ENCODE data around the gene GNG10.
"Not testable (repeated sequence)": the region's sequence is repeated elsewhere in the genome, so short reads cannot be mapped to it uniquely, and the experiment has no call there.

The GNG10 gene

DNA sequence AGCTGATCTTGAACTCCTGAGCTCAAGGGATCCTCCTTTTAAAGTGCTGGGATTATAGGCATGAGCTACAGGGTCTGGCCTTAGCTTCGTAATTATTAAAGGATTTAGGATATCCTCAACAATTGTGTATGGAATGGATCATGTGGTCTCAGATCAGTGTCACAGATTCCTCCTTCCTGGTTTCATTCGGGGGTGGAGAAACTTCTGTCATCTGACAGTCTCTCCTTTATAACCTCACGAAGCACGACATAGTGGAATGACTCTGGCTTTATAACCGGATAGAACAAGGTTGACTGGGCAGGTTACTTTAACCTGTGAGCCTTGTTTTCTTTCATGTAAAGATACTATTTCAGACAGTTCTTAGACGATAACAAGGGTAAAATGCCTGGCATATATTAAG is 4.4 kb upstream of the GNG10 start:
- no peak for DNase-seq

DNA sequence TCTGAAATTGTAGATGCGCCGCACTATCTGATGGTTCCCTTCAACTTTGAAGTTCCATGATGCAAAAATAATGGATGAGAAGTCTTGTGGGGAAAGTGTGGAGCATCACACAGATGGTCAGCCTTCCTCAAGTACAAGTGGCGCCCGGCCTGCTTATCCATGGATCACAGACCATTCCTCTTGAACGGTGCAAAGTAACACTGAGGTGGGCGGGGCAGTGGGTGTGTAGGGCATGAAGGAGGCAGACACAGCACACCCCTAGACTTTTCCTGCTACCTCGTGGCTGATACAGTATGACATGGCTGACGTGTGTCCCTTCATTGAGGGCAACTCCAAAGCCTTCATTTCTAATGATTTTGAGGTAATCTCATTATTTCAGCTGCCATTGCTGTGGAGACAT is 2.5 kb upstream of the GNG10 start:
- DNase-seq = no peak

DNA sequence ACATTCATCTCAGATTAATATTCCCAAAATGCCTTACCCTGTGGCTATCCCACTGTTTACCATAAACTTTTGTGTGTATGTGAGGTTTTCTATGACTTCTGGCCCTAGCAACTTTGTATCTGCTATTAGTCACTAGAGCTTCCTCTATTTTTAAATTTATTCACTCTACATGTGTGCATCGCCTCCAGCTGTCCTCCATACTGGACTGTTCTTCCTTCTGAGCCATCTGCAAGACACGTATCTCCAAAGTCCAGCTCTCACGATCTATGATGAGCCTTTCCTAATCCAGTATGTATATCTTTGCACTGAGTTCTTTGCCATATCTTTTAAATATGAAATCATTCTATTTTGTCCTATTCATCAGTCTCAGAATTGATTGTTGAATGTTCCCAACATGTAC is 1.7 kb upstream of the GNG10 start:
- no peak for DNase-seq

DNA sequence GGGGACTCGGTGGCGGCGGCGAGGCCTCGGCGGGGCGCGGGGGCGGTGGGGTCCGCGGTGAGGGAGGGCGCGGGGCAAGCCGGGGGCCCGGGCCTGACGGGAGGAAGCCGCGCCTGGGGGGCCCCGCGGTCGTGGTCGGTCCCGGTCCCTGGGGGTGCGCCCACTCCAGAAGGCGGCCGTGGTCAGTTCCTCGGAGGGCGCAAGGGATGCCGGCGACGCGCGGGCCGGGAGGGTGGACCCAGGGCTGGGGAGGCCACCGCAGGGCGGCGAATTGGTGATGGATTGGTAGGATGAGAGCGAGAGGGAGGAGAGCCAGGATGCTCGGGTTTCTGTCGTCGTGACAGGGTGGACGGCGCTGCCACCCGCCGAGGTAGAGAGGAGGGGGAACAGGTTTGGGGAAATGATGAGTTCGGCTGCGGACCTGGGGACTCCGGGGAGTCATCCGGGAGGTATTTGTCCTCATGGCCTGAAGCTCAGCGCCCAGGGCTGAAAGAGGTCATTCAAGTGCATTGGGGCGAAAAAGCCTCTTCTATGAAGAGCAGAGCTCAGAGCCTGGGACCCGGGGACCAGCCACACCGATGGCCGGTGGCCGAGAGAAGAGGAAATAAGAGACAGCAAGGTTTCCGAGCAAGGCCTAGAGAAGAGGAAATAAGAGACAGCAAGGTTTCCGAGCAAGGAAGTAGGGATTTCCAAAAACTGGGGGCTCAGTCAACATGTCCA is 557 bp downstream of the GNG10 start:
- DNase-seq = peak; percentile 12 to 21

DNA sequence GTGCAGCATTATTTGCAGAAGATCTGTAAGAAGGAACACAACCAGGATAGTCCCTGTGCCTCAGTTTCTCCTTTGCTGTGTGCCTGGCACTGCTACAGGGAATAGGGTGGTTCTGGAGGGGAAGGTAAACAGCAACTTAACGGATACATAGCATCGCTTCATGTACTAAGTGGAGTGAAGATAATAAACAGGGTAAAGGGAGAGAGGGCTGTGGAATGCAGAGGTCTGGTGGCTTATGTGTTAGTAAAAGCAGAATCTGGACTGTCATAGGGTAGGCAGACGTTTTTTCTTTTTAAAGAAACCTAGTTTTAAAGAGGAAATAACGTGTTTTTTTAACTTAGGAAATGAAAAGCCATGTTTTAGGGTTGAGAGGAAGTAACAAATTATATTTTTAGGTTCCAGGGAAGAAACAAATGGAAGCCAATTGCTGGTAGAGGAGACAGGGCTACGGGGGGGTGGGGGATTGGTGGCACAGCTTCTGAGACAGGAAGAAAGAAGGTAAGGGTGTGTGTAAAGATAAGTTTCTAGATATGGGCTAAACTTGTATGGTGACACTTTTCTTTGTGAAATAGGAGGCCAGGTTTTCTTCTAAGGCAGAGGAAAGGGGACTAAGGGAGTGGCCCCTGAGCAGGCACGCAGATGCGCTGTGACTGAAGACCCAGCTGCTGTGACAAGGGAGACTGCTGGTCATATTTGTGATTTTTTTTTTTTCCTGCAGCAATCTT is 1.3 kb downstream of the GNG10 start:
- DNase-seq = no peak

DNA sequence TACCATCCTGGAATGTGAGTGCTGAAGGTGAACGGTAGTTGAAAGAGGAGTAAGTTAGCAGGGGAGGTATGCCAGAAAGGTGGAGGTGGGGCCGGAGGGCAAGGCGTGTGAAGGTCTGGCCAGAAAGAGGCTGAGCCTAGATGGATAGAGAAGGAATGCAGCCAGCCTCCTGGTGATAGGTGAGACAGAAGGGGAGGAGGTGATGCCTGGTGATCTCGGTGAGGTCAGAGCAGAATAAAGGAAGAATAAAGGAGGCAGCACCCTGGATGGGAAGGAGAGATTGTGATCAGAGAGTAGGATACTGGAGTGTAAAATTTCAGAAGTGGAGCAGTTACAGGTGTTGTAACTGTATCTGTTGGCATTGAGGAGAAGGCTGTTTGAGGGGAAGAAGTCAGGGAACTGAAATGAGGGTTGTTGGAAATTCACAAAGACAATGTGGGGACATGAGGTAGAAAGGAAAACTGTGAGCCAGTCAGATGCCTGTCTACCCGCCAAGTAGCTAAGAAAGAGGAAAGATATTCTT is 2.0 kb downstream of the GNG10 start:
- no peak for DNase-seq

DNA sequence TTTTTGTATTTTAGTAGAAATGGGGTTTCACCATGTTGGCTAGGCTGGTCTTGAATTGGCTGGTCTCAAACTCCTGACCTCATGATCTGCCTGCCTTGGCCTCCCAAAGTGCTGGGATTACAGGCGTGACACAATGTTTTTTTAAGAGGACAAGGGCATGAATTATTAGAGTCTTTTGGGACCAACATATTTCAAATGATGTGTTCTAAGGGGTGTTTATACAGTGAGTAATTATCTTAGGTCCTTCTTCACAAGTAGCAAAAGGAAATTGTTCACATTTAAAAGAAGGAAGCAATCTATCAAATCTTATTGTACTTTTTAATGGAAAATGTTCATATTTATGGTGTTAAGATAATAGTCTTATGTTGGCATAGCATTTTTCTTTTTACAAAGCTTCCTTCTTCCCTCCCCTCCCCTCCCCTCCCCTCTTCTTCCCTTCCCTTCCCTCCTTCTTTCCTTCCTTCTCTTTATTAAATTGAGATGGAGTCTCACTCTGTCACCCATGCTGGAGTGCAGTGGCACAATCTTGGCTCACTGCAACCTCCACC is 6.7 kb downstream of the GNG10 start:
- no peak for DNase-seq

DNA sequence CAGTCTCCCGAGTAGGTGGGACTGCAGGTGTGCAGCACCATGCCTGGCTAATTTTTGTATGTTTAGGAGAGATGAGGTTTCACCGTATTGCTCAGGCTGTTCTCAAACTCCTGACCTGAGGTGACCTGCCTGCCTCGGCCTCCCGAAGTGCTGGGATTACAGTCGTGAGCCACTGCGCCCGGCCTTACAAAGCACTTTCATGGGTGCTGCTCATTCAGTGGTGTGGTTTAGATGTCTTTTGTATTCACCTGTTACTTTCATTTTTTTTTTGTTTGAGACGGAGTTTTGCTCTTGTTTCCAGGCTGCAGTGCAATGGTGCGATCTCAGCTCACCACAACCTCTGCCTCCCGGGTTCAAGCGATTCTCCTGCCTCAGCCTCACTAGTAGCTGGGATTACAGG is 7.2 kb downstream of the GNG10 start:
- DNase-seq = not testable (repeated sequence)

DNA sequence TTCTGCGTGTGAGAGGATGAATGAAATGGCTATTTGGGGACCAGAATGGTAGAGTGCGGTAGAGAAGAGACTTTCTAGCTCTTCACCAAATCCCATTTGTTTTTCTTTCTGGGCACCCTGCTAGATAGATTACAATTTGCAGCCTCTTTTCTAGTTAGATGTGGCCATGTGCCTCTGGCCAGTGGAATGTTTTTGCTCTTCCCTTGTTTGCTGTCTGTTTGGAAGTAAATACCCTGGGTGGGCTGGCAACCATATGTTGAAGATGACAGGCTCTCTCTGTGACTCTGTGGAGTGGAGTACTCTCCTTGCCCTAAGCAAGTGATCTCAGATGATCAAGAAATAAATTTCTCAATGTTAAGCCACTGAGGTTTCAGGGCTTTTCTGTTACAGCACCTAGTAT is 12.9 kb downstream of the GNG10 start:
- DNase-seq = no peak

DNA sequence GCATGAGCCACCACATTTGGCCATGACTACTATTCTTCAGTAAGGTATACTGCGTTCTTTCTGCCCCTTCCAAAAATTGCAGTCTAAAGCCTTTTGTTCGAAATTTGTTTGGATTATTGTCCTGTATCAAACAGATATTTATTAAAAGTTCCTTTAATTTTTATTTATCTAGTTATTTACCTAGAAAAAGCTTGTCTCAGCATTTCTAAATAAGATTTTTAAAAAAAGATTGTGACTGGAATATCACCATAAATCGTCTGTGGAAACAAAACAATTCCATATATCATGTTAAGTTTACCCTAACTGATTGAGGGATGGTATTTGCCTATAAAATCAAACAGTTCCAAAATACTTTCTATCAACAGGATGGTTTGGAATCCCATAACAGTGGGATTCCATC is 14.7 kb downstream of the GNG10 start:
- no peak for DNase-seq

DNA sequence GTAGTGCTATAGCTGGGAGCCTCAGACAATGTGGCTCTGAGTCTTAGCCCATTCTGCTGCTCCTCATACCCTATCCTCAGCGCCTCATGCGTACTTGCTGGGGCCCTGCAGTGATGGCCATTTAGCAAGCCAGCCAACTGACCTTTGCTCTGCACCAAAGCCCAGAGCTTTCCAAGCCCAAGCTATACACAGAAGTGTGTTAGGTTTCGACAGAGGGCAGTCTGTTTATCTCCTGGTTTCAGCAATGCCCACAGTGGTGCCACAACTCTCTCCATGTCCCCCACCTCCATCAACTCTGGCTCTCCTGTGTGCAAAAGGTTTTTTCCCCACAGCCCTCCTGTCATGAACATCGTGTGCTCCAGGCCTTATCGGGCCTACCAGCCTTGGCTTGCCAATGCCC is 16.9 kb downstream of the GNG10 start:
- DNase-seq = no peak

DNA sequence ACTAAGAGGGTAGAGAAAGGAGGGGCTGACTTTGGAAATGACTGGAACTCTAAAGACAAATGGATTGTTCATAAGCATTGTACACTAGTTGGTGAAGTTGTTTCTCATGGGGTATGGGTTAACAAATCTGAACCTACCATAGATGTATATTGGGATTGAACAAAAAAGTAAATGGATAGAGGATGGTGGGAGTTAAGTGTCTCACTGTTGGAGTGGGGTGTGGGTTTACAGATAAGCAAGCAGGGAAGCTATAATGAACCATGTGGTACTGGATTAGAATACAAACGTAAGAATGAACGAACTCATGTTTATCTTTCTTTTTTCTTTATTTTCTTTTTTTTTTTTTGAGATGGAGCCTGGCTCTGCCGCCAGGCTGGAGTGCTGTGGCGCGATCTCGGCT is 17.8 kb downstream of the GNG10 start:
- DNase-seq = no peak

DNA sequence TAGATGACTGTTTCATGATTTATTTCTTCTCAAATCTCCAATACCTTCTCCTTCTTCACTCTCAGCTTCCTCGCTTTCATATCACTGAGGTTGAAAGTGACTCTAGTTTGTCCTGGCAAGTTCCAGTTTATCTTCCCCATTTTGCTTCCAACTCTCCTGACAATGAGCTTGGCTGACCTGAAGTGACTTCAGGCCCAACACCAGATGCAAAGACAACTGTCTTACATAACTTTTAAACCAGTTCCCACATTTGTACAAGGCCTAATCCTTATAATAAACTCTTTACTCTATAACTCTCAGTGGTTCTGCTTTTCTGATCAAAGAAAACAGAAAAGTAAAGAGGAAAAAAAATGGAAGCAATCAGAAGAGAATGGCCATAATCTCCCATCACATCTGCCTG is 22.0 kb downstream of the GNG10 start:
- DNase-seq = no peak

DNA sequence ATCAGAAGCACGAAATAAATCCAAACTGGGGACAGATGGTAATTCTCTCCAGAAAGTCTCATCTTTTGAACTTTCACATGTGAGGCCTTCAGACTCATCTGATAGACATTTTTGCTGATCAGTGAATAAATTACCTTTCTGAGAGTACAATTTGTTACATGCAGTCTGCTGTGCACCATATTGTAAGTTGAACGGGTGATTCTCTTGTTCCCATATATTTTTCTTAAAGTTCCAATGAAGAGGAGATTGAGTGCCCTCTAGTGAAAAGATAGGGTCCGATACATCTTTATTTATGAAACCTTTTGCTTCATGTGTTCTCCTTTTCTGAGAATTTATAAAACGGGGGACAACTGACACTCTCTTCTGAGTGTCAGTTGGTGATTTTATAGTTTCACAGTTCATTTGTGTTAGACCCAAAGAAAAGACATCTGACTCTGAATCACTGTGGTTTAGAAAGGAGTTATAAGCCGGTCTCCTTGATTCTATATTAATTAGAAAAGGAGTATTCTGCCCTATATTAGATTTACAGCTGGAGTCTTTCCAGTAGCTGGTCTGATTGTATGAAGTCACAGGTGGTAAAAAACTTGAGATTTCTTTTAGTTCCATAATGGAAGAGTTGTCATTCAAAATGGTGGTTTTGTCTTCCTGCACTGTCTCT is 30.4 kb downstream of the GNG10 start:
- DNase-seq = no peak

DNA sequence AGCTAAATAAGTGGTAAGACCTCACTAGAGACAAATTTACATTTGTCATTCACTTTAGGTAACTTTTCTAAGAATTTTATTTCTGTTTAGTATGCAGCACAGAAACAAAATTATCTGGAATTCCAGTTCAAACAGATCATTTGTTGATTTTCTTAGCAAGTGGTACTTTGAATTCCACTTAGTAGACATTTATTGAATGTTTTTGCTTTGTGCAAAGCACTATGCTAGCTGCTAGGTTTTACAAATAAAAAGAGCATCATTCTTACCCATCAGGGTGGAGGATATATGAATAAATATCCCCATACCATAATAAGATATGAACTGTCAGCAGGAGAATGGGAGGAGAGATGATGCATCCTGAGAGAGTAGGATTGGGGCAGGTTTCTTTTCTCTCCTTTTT is 35.4 kb downstream of the GNG10 start:
- no peak for DNase-seq

DNA sequence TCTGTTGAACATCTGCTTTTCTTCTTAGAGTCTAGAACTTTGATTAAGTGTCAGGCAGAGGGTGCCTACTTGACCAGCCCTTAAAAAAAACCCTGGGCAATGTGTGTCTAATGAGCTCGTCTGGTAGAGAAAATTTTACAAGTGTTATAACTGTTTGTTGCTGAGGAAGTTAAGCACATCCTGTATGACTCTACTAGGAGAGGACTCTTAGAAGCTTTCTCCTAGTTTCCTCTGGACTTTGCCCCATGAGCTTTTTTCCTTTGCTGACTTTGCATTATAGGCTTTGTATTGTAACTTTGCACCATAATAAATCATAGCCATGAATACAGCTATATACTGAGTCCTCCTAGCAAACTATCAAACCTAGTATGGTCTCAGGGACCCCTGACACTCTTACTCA is 39.4 kb downstream of the GNG10 start:
- no peak for DNase-seq

DNA sequence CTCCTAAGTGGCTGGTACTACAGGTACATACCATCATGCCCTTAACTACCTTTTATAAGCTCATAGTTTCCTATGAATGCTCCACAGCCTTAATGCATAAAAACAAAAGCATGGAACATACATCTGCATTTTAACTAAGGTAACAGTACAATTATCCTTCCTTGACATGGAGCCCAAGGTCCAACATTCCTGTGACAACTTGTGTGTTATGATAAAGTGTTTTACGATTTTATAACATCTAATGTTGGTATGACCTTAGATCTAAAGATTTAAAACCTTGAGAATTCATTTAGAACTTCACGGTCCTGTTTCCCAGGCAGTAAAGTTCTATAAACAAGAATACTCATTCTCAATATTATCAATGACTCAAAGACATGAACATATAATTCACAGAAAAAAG is 43.1 kb downstream of the GNG10 start:
- no peak for DNase-seq

DNA sequence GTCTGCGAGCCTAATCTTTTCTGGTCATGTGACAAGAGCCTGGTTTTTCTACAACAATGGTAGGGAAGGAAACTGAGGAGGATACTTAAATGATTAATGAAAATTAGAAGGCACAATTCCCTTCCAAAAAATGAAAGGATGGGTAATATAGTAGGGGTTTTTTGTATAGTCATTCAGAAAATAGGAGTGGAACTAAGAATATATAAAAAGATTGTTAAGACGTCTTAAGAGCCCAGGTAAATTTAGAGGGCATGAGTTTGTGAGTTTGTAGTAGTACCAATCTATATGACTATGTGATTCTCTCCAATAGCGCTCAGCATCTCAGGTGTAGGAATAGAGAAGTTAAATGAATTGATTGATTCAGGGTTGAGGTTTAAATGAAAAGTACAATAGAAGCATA is 50.1 kb downstream of the GNG10 start:
- no peak for DNase-seq

DNA sequence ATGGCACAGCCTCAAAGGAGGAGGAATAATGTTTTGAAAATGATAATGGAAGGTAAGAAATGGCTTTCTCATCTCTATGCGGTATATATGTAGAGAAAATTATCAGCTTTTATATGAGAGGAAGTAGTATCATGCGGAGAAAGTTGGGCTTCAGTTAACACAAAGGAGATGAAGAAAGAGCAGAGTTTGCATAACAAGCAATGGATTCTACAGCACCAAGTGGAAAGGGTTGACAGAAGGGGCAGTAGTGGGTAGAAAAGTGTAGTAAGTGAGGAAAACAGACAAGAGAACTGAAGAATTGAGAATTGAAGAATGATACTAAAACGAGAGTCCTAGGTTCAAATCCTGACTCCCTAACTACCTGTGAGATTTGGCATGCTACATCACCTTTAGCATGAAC is 51.0 kb downstream of the GNG10 start:
- DNase-seq = no peak

DNA sequence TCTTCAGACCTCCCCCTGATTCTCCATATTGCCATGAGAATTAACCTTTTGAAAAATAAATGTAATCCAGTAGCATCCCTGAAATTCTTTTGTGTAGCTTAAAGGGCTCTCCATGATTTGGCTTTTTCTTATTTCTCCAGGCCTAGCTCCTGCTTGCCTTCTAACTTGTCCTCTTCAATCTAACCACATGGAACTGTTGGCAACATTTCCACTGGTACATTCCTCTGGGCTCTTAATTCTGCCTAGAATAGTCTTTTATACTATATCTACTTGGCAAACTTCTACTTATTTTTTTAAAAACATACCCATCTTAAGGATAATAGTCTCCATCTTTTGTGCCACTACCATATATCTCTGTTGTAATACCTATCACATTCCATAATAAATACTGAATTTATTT is 54.1 kb downstream of the GNG10 start:
- no peak for DNase-seq

DNA sequence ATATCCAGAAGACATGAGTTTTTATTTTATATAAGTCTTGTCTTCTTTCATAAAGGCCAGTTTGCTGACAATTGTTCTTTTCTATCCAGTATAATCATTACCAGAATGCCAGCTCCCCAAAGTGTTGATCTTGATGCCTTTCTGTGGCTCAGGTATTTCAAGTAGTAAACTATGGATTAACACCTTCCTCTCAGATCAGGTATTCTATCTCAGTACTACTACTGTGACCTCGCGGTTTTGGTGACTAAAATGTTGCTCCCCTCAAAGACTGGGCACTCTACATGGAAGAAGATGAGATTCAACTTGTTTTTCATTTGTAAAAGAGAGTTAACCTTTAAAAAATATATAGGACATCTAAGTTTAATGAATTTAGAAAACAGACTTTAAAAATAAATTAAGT is 58.1 kb downstream of the GNG10 start:
- no peak for DNase-seq

Measured in stimulated activated CD4-positive, alpha-beta T cell treated with anti-CD3 and anti-CD28 coated beads, Interleukin-2, amount 100 ng/mL, for 48 hours (primary cell).